C4-2B (cell line): ENCODE data around the gene NT5DC3.

Experiments used
- CTCF ChIP-seq: fragments of 450-650 bp; conservative IDR thresholded peaks from 2 replicates; pipeline ENCODE4 v1.5.1; 2017; ENCODE audit warnings: mild to moderate bottlenecking
- ZFX ChIP-seq: fragments of 450-650 bp; IDR thresholded peaks from 2 replicates; pipeline ENCODE4 v1.6.1; 2017

DNA sequence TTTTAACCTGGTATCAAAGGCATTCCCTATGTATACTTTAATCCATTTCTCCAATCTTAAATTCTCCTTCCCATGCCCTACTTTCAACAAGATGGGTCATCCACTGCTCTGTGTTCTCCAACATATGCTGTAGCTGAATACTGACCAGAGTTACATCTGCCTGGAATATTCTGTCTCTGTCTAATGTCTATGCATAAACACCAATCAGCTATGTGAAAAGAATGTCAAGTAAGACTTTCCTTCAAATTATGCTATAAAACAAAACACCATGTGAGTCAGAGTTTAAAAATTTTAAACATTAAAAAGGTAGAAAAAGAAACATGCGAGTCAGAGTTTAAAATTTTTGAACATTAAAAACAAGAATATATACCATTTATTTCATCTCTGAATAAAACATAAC, 19.3 kb downstream of the NT5DC3 start:
- no peak for TF ChIP-seq CTCF
- no peak for TF ChIP-seq ZFX
